Prostate gland (tissue), 2 donors: ENCODE measurements around the gene WASF3. TPM values are rescaled to one million over a fixed set of nuclear protein-coding genes. Genes with fewer than 3 reads are reported as not detected.

Experiments used
- DNase-seq: peaks from one replicate; pipeline ENCODE4 v3.0.0-alpha.2; 2019; ENCODE audit warnings: low spot score
- H3K27ac ChIP-seq, 2 donors: fragments of 200-600 bp; sonication (generic); 2 replicates each; pipeline ENCODE4 v1.5.1; 2017 to 2019
- H3K27me3 ChIP-seq: fragments of 200-600 bp; sonication (generic); replicated peaks from 2 replicates; pipeline ENCODE4 v1.5.1; 2019; ENCODE audit not compliant: insufficient read depth
- H3K36me3 ChIP-seq, 2 donors: fragments of 200-600 bp; sonication (generic); 1 replicate in 1 of 2; 2 replicates in 1 of 2; pipeline versions ENCODE4 v1.5.1 to v1.8.1; 2017 to 2019
- H3K4me1 ChIP-seq: fragments of 200-600 bp; sonication (generic); replicated peaks from 2 replicates; pipeline ENCODE4 v1.5.1; 2019
- H3K4me3 ChIP-seq, 2 donors: fragments of 200-600 bp; sonication (generic); 2 replicates each; pipeline ENCODE4 v1.5.1; 2017 to 2019
- H3K9me3 ChIP-seq: fragments of 200-600 bp; sonication (generic); 2 replicates; pipeline ENCODE4 v1.5.1; 2017
- POLR2A ChIP-seq: fragments of 450-650 bp; IDR thresholded peaks from one replicate; pipeline ENCODE4 v1.6.1; 2016; ENCODE audit warnings: antibody characterized with exemption, mild to moderate bottlenecking
- POLR2AphosphoS5 ChIP-seq: sonication (generic); formaldehyde crosslinking; IDR thresholded peaks from one replicate; pipeline ENCODE4 v1.6.1; 2017; ENCODE audit warnings: antibody characterized with exemption
- WGBS: methylation state at CpG from one replicate; pipeline ENCODE4 v1.1.5; 2018; 5-methylcytosine and 5-hydroxymethylcytosine counted together
- intact Hi-C: fragments of 100-400 bp; cut with DNase I; formaldehyde crosslinking; loops from one replicate; pipeline ENCODE4 v1.14.2; 2022
- total RNA-seq, 2 donors: library from RNA; depleted of rRNA; stranded (reverse); fragments of >200 nt; gene quantifications; one replicate each; pipeline ENCODE4 v1.1.0, GENCODE V29; 2016
- TF ChIP-seq, protein P1 (sequence below), 4 experiments: fragments of 200-600 bp in 2 of 4; fragments of 450-650 bp in 2 of 4; sonication (generic) in 2 of 4; IDR thresholded peaks; 1 replicate in 3 of 4; 2 replicates in 1 of 4; pipeline ENCODE4 v1.5.1; 2016 to 2019; ENCODE audit warnings: antibody characterized with exemption in 4 of 4, mild to moderate bottlenecking in 2 of 4, moderate library complexity in 2 of 4

Gene WASF3, protein sequence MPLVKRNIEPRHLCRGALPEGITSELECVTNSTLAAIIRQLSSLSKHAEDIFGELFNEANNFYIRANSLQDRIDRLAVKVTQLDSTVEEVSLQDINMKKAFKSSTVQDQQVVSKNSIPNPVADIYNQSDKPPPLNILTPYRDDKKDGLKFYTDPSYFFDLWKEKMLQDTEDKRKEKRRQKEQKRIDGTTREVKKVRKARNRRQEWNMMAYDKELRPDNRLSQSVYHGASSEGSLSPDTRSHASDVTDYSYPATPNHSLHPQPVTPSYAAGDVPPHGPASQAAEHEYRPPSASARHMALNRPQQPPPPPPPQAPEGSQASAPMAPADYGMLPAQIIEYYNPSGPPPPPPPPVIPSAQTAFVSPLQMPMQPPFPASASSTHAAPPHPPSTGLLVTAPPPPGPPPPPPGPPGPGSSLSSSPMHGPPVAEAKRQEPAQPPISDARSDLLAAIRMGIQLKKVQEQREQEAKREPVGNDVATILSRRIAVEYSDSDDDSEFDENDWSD
- 10 to 100 TPM; 10.3 to 23.0 TPM for total RNA-seq

DNA sequence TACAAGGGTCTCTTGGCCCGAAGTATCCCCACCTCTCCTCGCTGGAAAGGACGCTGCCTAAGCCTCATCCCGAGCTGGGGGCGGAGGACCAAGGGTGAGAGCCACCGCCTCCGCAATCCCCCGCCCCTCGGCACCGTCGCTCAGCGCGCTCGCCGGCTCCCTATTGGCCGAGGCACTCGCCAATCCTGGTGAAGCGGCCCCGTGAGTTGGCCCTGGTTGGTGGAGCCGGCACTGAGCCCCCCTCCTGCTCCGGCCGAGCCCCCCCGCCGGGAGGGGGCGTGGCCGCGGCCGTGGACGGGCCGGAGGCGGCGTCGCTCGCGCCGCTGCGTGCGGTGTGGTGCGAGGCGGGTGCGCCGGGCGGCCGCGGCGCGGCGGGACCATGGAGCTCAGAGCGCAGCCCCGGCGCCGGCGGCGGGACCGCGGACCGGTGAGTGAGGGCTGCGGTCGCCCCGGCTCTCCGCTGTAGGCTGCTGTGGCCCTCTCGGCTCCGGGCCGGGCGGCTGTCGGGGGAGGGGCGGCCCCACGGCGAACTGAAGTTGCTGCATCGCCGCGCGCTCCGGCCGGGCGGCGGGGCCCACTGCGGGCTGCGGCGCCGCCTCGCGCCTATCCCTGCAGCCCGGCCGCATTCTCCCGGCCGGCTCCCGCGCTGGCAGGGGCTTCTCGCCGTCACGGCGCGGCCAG lies at the start of gene WASF3:
Gene WASF3 (plus strand): TSS at position 291 of the 681 bp plus-strand sequence. CDS start 84,588 bp downstream, outside the sequence.
- 0% methylated on average over 3 of the region's 94 CpGs for WGBS
- intact Hi-C loops, result loop anchor here (2.0 to 10.0 kb wide), 2 partner anchors 43 to 137 kb away; no protein-coding TSS in a partner anchor
- DNase-seq, result peak; percentile 94
- no peaks in the 10 kb centered on the region for H3K9me3 ChIP-seq
- H3K4me1 ChIP-seq, result no peaks in the 10 kb centered on the region
- peak within 1 kb of the TSS; percentile 74 to 78 for H3K4me3 ChIP-seq
- peak within 1 kb of the TSS; percentile 50 to 53 for H3K27ac ChIP-seq
- TF ChIP-seq POLR2A (no peak), POLR2AphosphoS5 (peak; percentile 69)
- TF ChIP-seq, protein P1, sequence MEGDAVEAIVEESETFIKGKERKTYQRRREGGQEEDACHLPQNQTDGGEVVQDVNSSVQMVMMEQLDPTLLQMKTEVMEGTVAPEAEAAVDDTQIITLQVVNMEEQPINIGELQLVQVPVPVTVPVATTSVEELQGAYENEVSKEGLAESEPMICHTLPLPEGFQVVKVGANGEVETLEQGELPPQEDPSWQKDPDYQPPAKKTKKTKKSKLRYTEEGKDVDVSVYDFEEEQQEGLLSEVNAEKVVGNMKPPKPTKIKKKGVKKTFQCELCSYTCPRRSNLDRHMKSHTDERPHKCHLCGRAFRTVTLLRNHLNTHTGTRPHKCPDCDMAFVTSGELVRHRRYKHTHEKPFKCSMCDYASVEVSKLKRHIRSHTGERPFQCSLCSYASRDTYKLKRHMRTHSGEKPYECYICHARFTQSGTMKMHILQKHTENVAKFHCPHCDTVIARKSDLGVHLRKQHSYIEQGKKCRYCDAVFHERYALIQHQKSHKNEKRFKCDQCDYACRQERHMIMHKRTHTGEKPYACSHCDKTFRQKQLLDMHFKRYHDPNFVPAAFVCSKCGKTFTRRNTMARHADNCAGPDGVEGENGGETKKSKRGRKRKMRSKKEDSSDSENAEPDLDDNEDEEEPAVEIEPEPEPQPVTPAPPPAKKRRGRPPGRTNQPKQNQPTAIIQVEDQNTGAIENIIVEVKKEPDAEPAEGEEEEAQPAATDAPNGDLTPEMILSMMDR (IDR thresholded peaks at IDR 0.05), result peak in 1 of 4 experiments; percentile 2
- H3K27me3 ChIP-seq, result no peaks in the 10 kb centered on the region
- H3K36me3 ChIP-seq, result no peaks in the 10 kb centered on the region

DNA sequence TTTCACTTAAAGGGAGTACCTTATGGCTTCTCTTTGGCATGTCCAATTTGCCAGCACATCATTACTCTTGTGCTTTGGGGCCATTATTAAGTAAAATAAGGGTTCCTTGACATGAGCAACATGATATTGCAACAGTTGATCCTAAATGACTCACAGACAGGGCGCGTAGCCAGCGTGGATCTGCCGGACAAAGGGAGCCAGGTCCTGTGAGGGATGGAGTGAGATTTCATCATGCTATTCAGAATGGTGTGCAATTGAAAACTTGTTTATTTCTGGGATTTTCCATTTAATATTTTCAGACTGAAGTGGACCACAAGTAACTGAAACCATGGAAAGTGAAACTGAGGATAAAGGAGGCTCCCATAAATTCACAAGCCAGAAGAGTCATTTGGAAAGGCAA lies 48.6 kb upstream of the WASF3 start:
- TF ChIP-seq, protein P1 (IDR thresholded peaks at IDR 0.05), result no peak
- no peak for TF ChIP-seq POLR2AphosphoS5
- TF ChIP-seq POLR2A, result no peak
- intact Hi-C loops, result no loop called here
- 66% methylated on average over 4 of the region's 4 CpGs for WGBS

DNA sequence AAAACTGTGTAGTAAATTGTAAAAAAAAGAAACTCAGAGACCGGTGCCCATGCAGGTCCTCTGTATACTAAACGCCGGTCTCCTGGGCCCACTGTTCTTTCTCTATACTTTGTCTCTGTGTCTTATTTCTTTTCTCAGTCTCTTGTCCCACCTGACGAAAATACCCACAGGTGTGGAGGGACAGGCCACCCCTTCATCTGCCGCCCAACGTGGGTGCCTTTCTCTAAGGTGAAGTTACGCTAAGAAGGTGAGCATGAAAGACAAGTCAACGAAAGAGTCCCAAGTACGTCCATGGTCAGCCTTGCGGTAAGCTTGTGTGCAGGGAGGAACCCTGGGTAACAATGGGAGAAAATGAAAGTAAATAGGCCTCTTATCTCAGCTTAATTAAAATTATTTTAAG lies 48.0 kb upstream of the WASF3 start:
- Histone ChIP-seq H3K4me3 (no peak overlapping the region), H3K4me1 (no peaks in the 10 kb centered on the region), H3K36me3 (no peaks in the 10 kb centered on the region), H3K27me3 (no peaks in the 10 kb centered on the region), H3K27ac (no peak overlapping the region), H3K9me3 (no peaks in the 10 kb centered on the region)
- intact Hi-C loops, result no loop called here
- 94% methylated on average over 10 of the region's 10 CpGs for WGBS
- TF ChIP-seq, protein P1 (IDR thresholded peaks at IDR 0.05), result no peak
- TF ChIP-seq POLR2A, result no peak
- no peak for TF ChIP-seq POLR2AphosphoS5
- DNase-seq, result no peak

More for the DNA sequence above, 48.6 kb upstream of the WASF3 start:
- H3K27ac ChIP-seq, result no peak overlapping the region
- H3K9me3 ChIP-seq, result no peaks in the 10 kb centered on the region
- H3K4me3 ChIP-seq, result no peak overlapping the region
- no peaks in the 10 kb centered on the region for H3K36me3 ChIP-seq
- H3K27me3 ChIP-seq, result no peaks in the 10 kb centered on the region
- H3K4me1 ChIP-seq, result no peaks in the 10 kb centered on the region
- no peak for DNase-seq

DNA sequence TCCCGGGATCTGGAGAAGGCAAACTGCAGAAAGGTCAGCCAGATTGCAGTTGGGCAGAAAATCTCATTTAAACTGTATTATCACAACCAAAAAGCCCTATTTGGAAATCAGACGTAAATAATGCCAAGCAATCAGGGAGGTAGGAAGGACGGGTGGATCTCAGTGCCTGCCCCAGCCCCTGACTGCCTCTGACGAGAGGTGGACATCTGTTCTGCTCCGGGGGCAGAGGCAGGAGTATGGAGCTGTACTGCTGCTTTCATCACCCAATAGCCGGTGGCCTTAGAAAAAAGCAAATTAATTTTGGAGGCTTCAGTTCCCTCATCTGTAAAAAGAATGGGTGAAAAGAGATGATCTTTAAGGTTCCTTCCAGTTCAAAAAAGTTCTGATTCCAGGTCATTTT lies 43.6 kb upstream of the WASF3 start:
- H3K4me3 ChIP-seq, result no peak overlapping the region
- no peaks in the 10 kb centered on the region for H3K9me3 ChIP-seq
- TF ChIP-seq, protein P1 (IDR thresholded peaks at IDR 0.05), result no peak
- H3K36me3 ChIP-seq, result no peaks in the 10 kb centered on the region
- intact Hi-C loops, result no loop called here
- no peak overlapping the region for H3K27ac ChIP-seq
- DNase-seq, result no peak
- WGBS, result 70% methylated on average over 6 of the region's 6 CpGs
- no peaks in the 10 kb centered on the region for H3K4me1 ChIP-seq
- H3K27me3 ChIP-seq, result no peaks in the 10 kb centered on the region
